Upper lobe of left lung (tissue), 6 donors: ENCODE data around the gene A2ML1. TPM values are rescaled to one million over a fixed set of nuclear protein-coding genes. Genes with fewer than 3 reads are reported as not detected.
A peak's percentile ranks its signal among the peaks of the same experiment; 100 is the strongest.
"Not testable (repeated sequence)": the region's sequence is repeated elsewhere in the genome, so short reads cannot be mapped to it uniquely, and the experiment has no call there.

Source experiments
- ATAC-seq, 2 donors: fragments of 200-7000 bp; cut with Tn5 transposase; one replicate each; pipeline ENCODE4 v1.9.1; 2022; ENCODE audit warnings: mild to moderate bottlenecking in 2 of 2, moderate library complexity in 2 of 2; ENCODE audit not compliant: low FRiP score in 2 of 2
- DNase-seq, 2 donors: peaks; one replicate each; pipeline ENCODE4 v3.0.0-alpha.2; 2019 to 2020
- H3K27ac ChIP-seq, 4 donors: fragments of 200-600 bp; sonication (generic); one replicate each; pipeline ENCODE4 v1.5.1; 2016 to 2019
- H3K27me3 ChIP-seq, 4 donors: fragments of 200-600 bp; sonication (generic); one replicate each; pipeline ENCODE4 v1.5.1; 2017 to 2019
- H3K36me3 ChIP-seq, 4 donors: fragments of 200-600 bp; sonication (generic); one replicate each; pipeline ENCODE4 v1.5.1; 2016 to 2019
- H3K4me1 ChIP-seq, 4 donors: fragments of 200-600 bp; sonication (generic); one replicate each; pipeline ENCODE4 v1.5.1; 2018 to 2019
- H3K4me3 ChIP-seq, 4 donors: fragments of 200-600 bp; sonication (generic); one replicate each; pipeline ENCODE4 v1.5.1; 2017 to 2019; ENCODE audit warnings: mild to moderate bottlenecking in 2 of 4, moderate library complexity in 1 of 4
- H3K9me3 ChIP-seq, 4 donors: fragments of 200-600 bp; sonication (generic); one replicate each; pipeline ENCODE4 v1.5.1; 2018 to 2019
- EP300 ChIP-seq, 4 donors: sonication (generic); formaldehyde crosslinking; IDR thresholded peaks; one replicate each; pipeline ENCODE4 v1.5.1; 2017; ENCODE audit warnings: antibody characterized with exemption in 4 of 4, control low read depth in 2 of 4
- POLR2A ChIP-seq, 4 donors: fragments of 450-650 bp; IDR thresholded peaks; one replicate each; pipeline ENCODE4 v1.5.1; 2016 to 2017; ENCODE audit warnings: antibody characterized with exemption in 4 of 4, mild to moderate bottlenecking in 2 of 4
- POLR2AphosphoS5 ChIP-seq, 2 donors: sonication (generic); formaldehyde crosslinking; IDR thresholded peaks; one replicate each; pipeline ENCODE4 v1.5.1; 2017; ENCODE audit warnings: antibody characterized with exemption in 2 of 2
- WGBS, 2 donors: methylation state at CpG; one replicate each; pipeline ENCODE4 v1.1.5; 2017 to 2018; 5-methylcytosine and 5-hydroxymethylcytosine counted together
- total RNA-seq, 6 donors: library from RNA; depleted of rRNA in 4 of 6; stranded (reverse); fragments of >200 nt in 4 of 6; gene quantifications; one replicate each; pipeline versions ENCODE4 v1.1.0 to v1.2.1, GENCODE V29; 2016 to 2021
- TF ChIP-seq, protein P1 (sequence below), 6 experiments: fragments of 450-650 bp in 4 of 6; fragments of 200-600 bp in 2 of 6; sonication (generic) in 2 of 6; IDR thresholded peaks; one replicate each; pipeline ENCODE4 v1.5.1; 2016 to 2019; ENCODE audit warnings: antibody characterized with exemption in 6 of 6
- donor health status: DM: no; HTN: no; CAD: no; lungs with moderate emphysema.
- donor health status: DM: no; HTN: yes; CAD: no; lungs with severe emphysema.

Gene A2ML1
- total RNA-seq, 6 donors from 2014 or later: 0.13 to 0.15 TPM; not detected in 4

DNA sequence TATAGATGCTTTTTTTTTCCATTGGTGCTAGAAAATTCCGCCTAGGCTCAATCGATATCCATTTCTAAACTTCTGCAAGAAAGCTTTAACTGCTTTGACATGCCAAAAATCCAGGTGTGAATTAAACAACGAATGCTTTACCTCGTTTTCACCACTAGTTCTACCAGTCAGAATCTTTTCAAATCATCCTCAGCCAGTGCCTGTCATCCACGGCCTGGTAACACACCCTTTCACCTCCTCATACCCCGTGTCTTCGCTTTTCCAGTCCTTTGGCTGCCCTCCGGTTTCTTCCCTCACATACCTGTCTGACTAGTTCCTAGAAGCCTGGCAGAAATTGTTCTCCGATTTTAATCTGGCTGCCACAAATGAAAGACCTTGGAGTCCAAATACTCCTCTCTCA is 90.5 kb downstream of the A2ML1 start:
- Histone ChIP-seq H3K4me3 (no peak overlapping the region), H3K27ac (peak overlapping the region in 2 of 4 donors; percentile 88 to 92), H3K36me3 (no peaks in the 10 kb centered on the region), H3K27me3 (no peaks in the 10 kb centered on the region), H3K9me3 (no peaks in the 10 kb centered on the region), H3K4me1 (peaks cover 14 to 21% (median 19%) of the 10 kb centered on the region in 4 donors)
- DNase-seq (no peak), ATAC-seq (peak in 1 of 2 donors; percentile 28)
- TF ChIP-seq, protein P1, sequence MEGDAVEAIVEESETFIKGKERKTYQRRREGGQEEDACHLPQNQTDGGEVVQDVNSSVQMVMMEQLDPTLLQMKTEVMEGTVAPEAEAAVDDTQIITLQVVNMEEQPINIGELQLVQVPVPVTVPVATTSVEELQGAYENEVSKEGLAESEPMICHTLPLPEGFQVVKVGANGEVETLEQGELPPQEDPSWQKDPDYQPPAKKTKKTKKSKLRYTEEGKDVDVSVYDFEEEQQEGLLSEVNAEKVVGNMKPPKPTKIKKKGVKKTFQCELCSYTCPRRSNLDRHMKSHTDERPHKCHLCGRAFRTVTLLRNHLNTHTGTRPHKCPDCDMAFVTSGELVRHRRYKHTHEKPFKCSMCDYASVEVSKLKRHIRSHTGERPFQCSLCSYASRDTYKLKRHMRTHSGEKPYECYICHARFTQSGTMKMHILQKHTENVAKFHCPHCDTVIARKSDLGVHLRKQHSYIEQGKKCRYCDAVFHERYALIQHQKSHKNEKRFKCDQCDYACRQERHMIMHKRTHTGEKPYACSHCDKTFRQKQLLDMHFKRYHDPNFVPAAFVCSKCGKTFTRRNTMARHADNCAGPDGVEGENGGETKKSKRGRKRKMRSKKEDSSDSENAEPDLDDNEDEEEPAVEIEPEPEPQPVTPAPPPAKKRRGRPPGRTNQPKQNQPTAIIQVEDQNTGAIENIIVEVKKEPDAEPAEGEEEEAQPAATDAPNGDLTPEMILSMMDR (IDR thresholded peaks at IDR 0.05): peak in 2 of 6 experiments; percentile 6 to 25
- TF ChIP-seq EP300 (IDR thresholded peaks at IDR 0.05): no peak
- no peak for TF ChIP-seq POLR2A (IDR thresholded peaks at IDR 0.05)
- 49 to 53% methylated on average over 9 of the region's 9 CpGs for WGBS, 2 donors

DNA sequence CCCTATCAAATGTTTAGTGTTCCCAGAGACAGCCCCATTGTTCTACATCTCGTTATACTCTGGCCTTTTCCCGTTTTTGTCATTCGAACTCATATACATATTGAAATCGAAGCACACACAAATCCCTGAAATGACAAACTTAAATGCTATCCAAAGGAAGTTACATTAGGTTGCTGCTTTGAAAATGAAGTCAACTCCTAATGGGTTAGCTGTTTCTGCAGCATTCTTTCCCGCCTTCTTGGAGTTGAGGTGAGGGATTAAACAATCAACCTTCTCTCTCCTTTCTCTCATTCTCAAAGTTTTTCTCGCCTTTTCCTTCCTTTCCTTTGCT is 91.2 kb downstream of the A2ML1 start:
- Histone ChIP-seq H3K36me3 (peaks cover 0 to 4% (median 0%) of the 10 kb centered on the region in 4 donors), H3K27me3 (no peaks in the 10 kb centered on the region), H3K4me3 (peak overlapping the region in 3 of 4 donors; percentile 69 to 76 (median 73)), H3K4me1 (peaks cover 14 to 21% (median 19%) of the 10 kb centered on the region in 4 donors), H3K27ac (peak overlapping the region; percentile 74 to 92 (median 81)), H3K9me3 (no peaks in the 10 kb centered on the region)
- ATAC-seq (no peak), DNase-seq (no peak)
- 17 to 30% methylated on average over 6 of the region's 6 CpGs for WGBS, 2 donors
- TF ChIP-seq POLR2A (IDR thresholded peaks at IDR 0.05) (no peak), POLR2AphosphoS5 (IDR thresholded peaks at IDR 0.05) (no peak), EP300 (IDR thresholded peaks at IDR 0.05) (no peak)
- TF ChIP-seq, protein P1 (IDR thresholded peaks at IDR 0.05): no peak

DNA sequence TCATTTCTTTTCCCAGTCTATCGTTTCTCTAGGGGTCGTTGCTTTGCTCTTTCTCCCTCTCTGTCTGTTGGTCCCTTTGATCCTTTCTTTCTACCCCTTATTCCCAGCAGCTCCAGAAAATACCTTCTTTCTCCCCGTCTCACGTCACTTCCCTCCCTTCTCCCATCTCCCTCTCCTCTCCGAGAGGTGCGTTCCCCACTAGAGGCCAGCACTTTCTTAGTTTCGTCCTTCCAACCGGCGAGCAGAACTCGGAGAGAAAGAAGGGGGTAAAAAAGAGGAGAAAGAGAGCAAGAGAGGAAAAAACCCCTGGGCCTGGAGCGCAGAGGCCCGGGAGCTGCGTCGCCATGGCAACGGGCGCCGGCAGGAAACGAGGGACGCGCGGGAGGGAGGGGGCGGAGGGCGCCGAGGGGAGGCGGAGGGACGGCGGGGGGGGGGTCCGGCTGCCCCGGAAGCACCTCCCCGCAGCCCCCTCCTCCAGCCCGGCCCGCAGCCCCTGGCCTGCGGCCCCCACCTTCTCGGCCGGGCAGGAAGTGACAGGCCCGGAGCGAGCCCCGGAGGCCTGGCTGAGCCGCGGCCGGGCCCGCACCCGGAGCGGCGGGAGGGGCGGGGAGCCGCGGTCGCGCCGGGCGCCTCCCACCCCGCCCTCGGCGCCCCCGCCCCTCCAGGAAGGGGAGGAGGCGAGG is 91.8 kb downstream of the A2ML1 start, which contains the start of gene PHC1:
Gene PHC1, plus strand, starts transcription at position 477 of the 683 bp plus-strand sequence. CDS start 3,169 bp downstream, outside the sequence.
- peak; percentile 82 to 94 for DNase-seq
- not testable (repeated sequence) for H3K9me3 ChIP-seq, H3K36me3 ChIP-seq, H3K27me3 ChIP-seq
- peaks cover 14 to 21% (median 19%) of the 10 kb centered on the region in 4 donors for H3K4me1 ChIP-seq
- WGBS, 2 donors: 0 to 3% methylated on average over 18 to 19 of the region's 57 CpGs
- ATAC-seq: peak; percentile 65 to 93
- TF ChIP-seq, protein P1 (IDR thresholded peaks at IDR 0.05): peak in 1 of 6 experiments; percentile 23
- peak in 1 of 2 donors; percentile 11 for TF ChIP-seq POLR2AphosphoS5 (IDR thresholded peaks at IDR 0.05)
- H3K4me3 ChIP-seq: peak within 1 kb of the TSS; percentile 69 to 81 (median 74)
- H3K27ac ChIP-seq: peak within 1 kb of the TSS; percentile 74 to 92 (median 81)

DNA sequence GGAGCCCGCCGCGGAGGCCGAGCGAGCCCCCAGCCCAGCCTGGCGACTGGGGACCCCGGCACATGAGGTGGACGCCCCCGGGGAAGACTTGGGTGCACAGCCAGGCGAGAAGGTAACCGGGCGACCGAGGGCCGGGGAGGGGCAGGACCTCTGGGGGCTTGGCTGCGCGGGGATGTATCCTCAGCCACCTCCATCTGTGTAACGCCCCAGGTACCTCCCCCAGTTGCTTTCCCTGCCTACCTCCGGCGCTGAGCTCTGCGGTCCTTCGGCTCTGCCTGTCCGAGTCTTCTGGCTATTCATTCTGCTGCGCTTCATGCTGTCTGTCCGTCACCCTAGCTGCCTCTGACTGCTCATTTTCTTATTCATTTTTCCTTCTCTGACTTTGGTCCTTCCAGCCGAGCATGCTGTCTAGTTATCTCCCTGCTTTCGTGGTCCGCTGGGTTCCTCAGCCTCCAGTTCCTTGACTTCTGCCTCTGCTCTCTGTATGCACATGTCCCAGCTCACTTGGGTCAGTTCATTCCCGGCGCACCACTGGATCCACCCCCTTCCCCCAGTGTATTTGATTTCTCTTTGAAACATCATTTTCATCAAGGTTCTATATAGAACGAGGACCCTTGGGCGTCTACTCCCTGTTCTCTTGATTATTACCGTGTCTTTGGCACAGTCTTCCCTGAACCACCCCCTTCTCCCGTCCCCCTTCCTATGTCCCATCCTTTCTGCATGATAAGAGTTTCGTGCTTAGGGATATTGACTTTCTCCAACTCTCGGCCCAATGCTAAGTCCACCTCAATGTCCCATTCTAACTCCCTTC is 92.5 kb downstream of the A2ML1 start:
- no peaks in the 10 kb centered on the region for H3K27me3 ChIP-seq
- H3K9me3 ChIP-seq: no peaks in the 10 kb centered on the region
- ATAC-seq: peak; percentile 73 to 82
- peaks cover 14 to 21% (median 19%) of the 10 kb centered on the region in 4 donors for H3K4me1 ChIP-seq
- peak overlapping the region; percentile 74 to 92 (median 81) for H3K27ac ChIP-seq
- H3K36me3 ChIP-seq: peaks cover 0 to 15% (median 0%) of the 10 kb centered on the region in 4 donors
- 2 to 3% methylated on average over 21 to 30 of the region's 35 CpGs for WGBS, 2 donors
- DNase-seq: peak; percentile 62 to 87
- TF ChIP-seq EP300 (IDR thresholded peaks at IDR 0.05): no peak
- TF ChIP-seq, protein P1 (IDR thresholded peaks at IDR 0.05): no peak
- TF ChIP-seq POLR2AphosphoS5 (IDR thresholded peaks at IDR 0.05): no peak
- TF ChIP-seq POLR2A (IDR thresholded peaks at IDR 0.05): no peak
- peak overlapping the region; percentile 69 to 81 (median 74) for H3K4me3 ChIP-seq
